GM18861 (cell line): ENCODE measurements around the gene NHSL1.

ENCODE experiments used
- ATAC-seq: cut with Tn5 transposase; IDR thresholded peaks from one replicate; pipeline ENCODE4 v1.9.1; 2021; ENCODE audit not compliant: unreplicated experiment

NHSL1 gene

DNA sequence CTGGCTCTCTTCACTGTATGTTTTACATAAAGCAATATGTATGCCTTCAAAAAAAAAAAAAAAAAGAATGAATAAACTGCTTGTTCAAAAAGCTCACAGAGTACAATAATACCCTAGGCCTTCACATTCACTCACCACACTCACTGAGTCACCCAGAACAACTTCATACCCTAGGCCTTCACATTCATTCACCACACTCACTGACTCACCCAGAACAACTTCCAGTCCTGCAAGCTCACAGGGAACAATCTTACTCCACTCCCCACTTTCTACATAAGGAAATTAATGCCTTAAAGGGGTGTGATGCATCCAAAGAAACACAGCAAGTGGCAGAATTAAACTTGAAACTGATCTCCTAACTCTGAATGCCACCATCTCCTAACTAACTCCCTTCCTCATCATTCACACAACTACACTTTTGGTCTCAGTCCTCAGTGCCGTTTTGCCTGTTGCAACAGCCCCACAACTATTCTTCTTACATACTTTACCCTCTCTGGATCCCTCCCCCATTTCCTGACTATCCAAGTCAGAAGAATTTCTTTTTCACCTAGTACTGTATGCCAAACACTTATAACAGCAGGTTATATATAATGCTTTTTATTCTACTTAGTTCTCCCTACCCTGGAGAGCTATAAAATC is 34.2 kb downstream of the NHSL1 start:
- no peak for ATAC-seq

DNA sequence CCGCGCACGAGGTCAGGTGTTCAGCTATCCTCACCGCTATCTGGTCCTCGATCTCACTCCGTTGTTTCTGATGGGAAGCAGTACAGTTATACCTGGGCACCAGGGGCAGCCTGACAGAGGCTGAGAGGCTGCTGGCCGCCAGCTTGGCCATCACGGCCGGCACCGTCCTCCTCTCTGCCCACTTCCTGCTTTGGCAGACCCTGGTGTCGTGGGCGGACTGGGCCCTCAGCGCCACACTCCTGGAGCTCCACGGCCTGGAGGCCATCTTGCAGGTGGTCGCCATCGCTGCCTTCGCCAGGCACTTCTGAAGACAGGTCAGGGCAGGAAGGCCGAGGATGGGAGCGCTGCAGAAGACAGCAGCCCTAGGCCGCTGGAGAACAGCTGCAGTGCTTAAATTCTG is 35.2 kb downstream of the NHSL1 start:
- ATAC-seq: no peak

DNA sequence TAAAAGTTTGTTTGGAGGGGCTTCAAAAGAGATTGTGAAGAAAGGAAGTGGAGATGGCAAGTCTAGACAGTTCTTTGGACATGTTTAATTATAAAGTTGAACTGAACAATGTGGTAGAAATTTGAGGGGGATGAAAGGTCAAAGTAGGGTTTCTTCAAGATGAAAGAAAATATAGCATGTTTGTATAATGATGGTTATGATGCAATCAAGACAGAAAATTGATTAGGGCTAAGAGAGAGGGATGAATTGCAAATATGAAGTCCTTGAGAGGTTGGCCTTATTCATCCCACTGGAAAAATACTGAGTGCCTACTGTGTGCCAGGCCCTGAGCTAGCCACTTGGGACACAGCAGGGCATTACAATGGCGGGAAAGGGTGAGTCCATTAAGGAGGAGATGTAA is 37.6 kb downstream of the NHSL1 start:
- ATAC-seq: no peak

DNA sequence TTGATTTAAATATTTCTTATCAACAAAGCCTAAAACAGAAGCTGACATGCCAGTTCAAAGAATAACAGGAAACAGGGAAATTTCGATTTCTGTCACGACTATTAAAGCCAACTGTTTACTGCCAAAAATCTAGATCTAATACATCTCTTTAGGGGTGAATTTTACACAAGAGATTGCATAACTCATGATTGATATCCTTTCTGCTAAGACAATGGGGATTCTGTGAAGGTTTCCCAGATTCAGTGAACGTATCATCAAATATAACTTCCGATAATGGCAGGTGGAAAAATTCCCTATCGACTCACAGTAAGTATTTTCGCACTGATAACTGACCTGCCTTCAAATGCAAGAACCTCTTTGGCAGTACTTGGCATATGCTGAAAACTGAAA is 42.9 kb downstream of the NHSL1 start:
- ATAC-seq: no peak

DNA sequence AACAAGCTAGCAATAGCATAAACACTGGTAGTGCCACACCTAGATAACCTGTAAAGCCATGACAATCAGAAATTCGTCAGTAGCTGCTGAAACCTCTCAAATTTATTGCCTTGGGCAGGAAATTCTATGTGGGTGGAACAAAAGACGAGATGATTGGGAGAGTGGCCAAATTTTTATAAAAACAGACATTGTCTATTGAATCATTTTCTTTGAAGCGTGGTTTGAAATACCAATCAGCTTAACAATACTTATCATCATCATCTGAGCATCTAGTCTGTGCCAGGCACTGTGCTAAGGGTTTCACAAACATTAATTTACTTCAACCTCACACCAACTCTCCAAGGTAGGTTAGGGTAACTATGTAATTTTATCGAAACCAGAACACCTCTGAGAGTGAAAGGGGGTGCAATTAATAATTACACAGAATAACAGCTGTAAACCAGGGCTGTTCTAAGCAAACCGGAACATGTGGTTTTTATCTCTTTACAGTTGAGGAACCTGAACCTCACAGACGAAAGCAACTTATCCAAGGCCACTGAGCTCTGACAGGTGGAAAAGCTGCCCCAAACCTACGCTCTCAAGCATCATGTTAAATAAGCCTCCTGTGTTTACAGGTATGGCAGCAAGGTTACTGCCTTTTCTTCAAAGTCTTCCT is 43.4 kb downstream of the NHSL1 start:
- peak; percentile 97 for ATAC-seq

DNA sequence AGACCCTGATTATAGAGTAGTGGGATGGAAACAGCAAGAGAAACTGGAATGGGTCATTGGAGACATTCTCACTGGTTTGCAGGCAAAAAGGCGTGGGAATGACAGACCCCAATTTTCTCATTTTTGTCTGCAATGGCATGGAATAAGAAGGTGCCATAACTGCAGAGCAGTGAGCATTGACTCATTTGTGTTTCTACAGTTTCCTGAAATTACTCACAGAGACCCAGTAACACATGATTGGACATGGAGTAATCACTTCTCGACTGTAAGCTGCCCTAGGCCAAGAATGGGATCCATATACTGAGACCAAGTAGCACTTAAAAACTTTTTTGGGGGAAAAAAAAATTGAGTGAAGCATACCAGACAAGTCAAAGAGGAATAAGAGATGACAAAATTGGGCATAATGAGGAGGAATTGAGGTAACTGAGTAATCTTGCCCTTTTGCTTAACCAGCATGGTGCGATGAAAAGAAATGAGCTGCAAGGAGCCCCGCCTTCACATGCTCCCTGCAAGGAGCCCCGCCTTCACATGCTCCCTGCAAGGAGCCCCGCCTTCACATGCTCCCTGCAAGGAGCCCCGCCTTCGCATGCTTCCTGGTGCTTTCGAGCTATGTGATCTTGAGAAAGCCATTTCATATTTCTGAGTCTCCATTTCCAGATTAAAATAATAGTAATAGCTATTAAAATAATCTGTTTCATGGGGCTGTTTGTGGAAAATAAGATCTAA is 44.1 kb downstream of the NHSL1 start:
- peak; percentile 38 for ATAC-seq

DNA sequence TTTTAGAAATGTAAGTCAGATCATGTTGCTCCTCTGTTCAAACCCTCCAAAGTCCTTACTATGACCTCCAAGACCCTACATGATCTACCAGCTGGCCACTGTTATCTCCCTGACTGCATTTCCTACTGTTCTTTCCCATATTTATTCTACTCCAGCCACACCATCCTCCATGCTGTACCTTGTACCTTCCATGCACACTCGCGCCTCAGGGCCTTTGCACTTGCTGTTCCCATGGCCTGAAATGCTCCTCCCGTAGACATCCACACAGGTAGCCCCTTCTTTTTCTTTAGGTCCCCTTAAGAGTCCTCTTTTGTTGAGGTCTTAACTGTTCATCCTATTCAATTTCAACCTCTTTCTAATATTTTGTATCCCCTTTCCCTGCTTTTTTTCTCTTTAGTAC is 48.3 kb downstream of the NHSL1 start:
- no peak for ATAC-seq

DNA sequence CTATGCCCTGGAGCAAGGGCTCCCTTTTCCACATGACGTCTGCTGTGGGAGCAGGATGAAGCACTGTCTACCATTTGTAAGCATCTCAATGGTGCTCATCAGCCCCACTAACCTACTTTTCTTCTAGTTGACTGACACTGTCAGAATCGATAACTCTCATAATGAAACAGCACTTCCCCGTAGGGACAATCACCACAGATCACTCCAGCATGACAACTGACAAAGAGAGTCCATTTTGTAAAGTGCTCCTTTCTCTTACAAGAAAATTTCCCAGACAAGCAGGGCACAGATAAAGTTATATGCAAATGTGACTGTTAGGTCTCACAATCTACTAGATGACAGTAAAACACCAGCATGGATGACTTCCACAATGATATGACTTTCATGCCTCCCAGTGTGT is 48.8 kb downstream of the NHSL1 start:
- peak; percentile 77 for ATAC-seq

DNA sequence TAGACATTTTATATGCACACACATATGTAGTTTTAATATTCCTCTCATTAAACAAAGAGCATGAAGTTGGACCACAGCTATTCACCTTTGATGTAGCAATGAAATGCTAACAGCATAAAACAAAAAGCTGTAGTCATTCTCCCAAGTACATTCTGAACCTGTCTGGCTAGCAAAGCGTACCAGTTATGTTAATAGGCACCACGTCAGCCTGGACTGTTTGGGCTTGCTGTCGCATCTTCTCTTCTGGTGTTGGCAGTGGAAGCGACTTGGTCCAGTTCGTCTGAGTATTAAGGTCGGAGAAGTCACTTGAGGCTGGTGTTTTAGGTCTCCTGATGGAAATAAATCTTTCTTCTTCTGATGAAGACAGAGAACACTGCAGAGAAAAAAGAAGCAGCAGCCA is 52.5 kb downstream of the NHSL1 start:
- ATAC-seq: no peak

DNA sequence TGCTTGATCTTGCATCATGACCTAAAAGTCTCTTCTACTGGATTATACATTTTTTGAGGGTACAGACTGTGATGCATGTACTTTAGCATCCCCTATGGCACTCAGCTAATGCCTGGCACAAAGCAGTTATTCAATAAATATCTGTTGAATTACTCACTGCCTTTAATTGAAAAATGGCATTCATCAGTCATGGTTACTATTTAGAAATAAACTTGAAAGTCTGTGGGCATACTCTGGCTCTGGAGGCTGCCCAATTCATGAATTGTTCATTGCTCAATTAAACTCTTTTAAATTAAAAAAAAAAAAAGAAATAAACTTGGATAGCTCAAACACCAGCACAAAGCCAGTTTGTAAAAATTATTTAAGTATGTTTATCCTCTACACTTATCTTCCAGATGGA is 55.3 kb downstream of the NHSL1 start:
- no peak for ATAC-seq

DNA sequence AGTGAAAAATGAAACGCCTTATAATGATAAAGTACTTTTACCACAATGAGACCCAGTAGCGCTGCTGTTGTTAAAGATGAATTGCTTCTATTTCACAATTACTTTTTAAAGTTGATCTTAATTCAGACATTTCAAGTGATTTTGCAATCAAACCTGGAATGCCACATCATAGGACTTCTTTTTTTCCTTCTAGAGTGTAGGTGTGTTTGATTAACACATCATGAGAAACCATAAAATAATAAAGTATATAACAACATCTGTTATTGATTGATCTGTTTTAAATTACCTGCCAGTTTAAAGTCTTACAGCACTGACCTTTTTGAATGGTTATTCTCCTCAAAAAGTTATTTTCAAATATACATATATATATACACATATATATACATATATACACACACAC is 56.6 kb downstream of the NHSL1 start:
- ATAC-seq: no peak

DNA sequence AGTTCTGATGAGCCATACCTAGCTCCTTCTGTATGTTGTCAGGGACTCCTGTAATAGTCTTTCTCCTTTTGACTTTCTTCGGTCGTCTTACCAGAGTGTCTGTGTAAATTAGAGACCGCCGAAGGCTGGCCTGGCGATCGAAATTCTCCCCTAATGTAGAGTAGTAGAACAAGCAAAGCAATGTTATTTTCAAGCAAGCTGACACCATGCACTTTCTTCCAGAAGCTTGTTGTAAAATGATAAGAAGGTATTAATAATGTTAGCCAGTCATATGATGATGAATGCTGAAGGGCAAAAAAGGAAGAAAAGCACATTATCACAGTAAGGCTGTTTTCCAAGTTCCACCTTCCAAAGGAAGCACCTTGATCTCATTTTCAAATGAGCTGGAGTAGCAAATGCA is 57.3 kb downstream of the NHSL1 start:
- no peak for ATAC-seq

DNA sequence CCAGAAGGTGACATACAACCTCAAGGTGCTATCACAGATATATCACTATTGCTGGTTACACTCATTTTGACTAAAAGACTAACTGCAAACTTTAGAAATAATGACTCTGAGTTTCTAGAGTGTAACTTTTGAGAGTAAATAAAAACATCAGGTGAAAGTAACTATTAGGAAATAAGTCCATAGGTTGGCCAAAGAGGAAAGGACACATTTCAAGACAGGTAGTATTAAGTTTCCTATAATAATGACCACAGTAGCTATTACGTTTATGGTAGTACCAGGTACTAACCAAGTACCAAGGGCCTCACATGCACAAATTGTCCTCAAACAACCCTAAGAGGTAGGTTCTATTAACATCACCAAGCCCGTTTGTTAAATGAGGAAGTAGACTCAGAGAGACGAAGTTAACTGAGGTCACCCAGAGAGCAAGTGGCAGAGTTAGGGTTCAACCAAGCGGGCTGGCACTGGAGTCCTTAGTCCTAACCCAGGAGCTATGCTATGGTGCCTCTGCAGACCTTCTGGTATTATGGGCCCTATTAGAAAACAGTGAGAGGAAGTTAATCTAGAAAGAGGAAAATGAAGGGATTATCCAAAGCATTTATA is 58.4 kb downstream of the NHSL1 start:
- no peak for ATAC-seq

DNA sequence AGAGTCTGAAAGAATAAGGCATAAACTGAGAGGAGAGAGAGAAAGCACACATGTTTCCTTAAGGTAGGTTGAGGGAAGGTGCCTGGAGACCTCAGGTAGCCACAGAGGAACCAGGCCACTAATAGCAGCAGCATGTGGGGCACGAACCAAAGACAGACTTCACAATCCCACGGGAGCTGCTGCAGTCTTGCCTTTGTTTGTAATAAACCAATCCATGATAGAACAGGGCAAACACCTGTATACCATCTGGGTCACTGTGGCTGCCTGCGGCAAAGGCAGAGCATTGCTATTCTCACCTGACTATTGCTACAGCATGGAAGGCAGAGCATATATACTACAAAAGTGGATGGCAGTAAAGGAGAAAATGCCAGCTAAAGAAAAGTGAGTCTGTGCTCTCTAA is 59.0 kb downstream of the NHSL1 start:
- no peak for ATAC-seq

DNA sequence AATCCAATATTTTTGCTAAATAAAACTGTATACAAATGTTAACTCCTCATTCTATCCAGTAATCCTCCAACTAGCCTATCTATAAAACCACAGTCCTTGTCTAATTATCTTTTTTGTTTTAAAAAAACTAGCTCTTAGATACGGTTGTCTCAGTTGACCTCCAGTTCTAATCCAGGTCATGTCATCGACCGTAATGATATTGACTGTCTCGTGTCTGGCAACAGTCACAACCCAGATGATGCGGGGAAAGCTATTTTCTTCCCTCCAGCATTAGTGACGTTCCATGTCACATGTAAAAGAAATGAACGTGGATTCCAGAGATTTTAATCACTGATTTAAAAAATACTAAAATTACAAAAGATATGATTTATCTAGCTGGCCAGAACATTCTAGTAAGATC is 59.7 kb downstream of the NHSL1 start:
- ATAC-seq: no peak

DNA sequence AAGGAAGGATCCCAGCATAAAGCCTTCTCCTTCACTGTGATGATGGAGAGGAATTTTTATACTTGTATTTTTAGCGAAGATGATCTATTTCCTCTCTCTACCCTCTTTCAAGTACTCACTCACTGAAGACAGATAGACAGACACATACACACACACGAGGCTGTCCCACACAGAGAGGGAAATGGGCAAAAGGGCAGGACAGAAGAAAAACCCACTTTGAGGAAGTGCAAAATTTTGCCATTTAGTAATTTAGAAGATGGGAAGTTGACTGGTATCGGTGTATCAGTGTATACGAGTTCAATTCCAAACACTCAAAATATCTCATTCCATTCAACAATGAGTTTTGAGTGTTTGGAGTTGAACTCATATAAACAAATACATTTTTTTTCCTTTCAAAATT is 64.4 kb downstream of the NHSL1 start:
- no peak for ATAC-seq

DNA sequence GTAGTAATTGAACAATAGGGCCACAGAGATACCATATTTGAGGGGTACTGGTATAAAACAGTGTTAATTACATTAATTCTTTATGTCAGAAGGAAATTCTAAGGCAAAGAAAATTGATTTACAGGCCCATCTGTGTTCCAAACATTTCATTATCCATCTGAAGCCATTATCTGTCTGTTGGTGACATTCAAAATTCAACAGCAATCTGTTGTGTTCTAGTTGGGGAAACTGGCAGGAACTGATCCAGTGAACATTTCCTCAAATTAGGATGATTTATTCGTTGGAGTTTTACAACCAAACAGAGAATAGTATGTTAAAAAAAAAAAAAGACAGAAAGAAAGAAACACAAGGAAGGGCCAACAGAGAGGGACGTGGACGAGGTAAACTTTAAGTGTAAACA is 65.2 kb downstream of the NHSL1 start:
- no peak for ATAC-seq

DNA sequence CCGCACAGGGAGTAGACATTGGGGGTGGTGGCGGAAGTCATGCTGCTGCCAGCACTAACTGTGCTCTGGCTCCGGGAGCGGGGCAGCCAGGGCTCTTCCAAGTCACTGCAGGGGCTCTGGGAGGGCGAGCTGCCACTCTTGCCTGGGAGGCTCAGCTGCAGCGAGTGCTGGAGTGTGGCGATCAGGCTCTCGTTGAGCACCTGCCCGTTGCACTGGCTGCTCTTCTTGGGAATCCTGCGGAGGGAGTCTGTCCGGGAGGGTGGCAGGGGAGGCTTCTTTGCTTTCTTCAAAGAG is 67.3 kb downstream of the NHSL1 start:
- no peak for ATAC-seq

DNA sequence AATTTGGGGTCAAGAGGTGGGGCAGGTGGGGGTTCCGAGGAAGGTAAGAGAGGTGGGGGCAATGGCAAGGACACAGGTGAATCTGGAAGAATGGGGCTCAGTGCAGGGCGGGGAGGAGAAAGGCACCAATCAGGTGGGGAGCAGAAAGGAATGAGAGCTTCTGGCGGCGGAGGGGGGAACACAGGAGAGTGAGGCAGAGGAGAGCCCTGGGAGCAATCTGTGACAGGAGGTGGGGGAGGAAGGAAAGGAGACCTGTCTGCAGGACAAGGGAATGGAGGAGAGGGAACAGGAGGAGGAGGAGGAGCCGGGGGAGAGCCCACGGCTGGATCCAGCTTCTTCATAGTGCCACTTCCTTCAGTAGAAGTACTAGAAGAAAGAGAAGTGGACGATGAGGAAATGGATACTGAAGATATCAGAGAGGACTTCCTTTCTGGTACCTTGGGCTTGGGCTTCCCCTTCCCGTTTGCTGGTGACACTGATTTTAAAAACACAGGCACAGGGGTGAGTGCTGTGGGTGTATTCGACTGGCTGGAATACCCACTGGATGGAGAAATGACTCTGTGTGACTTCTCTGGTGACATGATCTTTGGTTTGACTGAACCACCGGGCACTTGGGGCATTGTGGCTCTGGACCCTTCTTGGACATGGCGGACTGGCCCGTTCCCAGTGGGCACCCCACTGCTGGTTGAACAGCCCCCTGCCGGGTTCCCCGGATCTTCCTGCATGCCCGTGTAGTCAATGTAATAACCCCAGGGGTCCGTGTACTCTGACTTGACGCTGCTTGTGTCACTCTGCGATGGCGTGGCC is 67.8 kb downstream of the NHSL1 start:
- ATAC-seq: no peak

DNA sequence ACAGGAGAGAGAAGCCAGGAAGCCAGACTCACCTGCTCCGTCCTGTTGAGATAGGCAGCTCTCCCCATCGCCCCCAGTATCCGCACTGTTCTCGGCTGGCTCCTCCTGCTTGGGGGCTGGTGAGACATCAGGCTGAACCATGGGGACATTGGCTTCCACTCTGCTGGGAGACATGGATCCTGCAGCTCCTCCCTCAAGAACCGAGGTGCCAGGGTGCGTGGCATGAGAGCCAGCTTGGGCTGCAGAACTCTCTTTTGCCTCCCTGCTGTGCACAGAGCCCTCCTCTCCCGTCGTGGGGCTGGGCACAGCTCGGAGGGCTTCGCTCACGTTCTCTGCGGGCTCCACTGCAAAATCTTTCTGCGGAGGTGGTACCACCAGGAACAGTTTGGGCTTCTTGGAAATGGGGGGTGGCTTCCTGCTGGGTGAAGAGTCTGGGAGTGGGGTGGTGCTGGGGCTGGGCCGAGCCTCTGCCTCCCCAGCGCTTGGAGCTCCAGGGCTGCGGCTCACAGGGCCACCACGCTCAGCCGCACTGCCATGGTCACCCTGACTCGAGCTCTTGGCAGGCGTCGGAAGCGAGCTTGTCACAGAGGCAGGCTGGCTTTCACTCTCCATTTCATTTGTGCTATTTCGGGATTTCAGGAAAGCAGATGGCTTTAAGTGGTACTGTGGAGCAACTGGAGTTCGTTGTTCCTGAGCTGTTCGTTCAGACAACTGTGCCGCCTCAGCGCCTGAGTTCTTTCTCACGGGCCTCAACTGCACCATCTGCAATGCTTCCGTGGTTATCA is 68.7 kb downstream of the NHSL1 start:
- no peak for ATAC-seq

DNA sequence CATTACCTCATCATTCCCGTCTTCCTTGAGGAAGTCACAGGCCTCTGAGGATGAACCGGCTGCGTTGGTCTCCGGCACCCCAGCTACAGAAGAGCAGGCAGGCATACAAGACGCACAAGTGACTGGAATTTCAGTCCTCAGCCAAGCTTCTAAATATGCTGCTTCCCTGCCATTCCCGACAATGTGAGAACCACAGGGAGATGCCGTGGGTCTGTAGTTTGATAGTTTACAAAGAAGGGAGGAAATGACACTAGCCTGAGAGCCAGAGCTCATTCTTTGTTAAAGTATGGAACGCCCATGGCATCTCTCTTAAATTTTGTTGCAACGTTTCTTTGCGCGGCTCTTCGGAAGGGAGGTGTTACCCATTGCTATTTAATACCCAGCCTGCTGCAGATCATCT is 69.5 kb downstream of the NHSL1 start:
- ATAC-seq: no peak
